ENCODE data around the gene CLRN1.

- no peak for TF ChIP-seq EZH2 (IDR thresholded peaks at IDR 0.05; ENCODE audit: insufficient read depth, low read length)
- TF ChIP-seq CTCF (IDR thresholded peaks at IDR 0.05; ENCODE audit: insufficient read depth, low read depth, low read length), result no peak
Measured at GRCh38 chr3:150922611-150923010, 49.9 kb downstream of the CLRN1 start.
